Lower leg skin (tissue), 3 donors: ENCODE results near the gene CHCHD4.

ENCODE experiments used
- POLR2A ChIP-seq, 2 donors: fragments of 450-650 bp; IDR thresholded peaks; one replicate each; pipeline ENCODE4 v1.6.1; 2016 to 2017; ENCODE audit warnings: antibody characterized with exemption in 2 of 2, mild to moderate bottlenecking in 1 of 2, moderate library complexity in 1 of 2
- TF ChIP-seq, protein P1 (sequence below), 3 donors: fragments of 450-650 bp; IDR thresholded peaks; one replicate each; pipeline ENCODE4 v1.5.1; 2016; ENCODE audit warnings: antibody characterized with exemption in 3 of 3, mild to moderate bottlenecking in 3 of 3, moderate library complexity in 2 of 3

DNA sequence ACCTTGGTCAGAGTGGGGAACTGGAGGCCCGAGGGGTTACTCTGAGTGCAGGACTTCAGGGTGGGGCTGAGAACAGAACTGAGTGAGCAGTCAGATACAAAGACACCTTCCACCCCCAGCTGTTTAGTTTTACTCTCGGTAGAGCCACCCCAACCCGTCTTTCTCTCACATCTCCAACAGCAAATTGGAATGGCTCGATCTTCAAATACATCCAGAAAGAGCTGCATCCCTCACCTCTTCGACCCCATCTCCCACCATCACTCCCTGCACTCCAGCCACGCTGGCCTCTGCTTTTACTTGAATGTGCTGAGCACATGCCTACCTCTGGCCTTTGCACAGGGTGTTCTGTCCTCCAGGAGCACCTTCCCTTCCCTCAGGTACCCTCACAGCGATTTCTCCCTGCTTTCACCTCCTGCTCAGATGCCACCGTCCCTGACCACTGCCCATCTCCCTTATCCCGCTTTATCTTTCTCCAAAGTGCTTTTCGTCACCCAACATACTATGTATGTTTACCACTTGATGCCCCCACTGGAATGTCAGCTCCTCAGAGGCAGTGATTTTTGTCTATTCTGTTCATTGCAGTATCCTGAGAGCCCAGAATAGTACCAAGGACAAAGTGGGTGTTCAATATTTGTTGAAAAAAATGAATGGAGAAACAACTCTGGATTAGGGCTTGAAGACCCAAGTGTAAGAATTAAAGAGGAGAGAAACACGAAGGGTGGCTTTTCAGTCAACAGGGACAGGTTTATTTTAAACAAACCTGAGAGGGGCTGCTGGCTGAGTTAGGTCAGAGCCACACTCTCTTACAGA, 4.4 kb downstream of the CHCHD4 start:
- TF ChIP-seq, protein P1, sequence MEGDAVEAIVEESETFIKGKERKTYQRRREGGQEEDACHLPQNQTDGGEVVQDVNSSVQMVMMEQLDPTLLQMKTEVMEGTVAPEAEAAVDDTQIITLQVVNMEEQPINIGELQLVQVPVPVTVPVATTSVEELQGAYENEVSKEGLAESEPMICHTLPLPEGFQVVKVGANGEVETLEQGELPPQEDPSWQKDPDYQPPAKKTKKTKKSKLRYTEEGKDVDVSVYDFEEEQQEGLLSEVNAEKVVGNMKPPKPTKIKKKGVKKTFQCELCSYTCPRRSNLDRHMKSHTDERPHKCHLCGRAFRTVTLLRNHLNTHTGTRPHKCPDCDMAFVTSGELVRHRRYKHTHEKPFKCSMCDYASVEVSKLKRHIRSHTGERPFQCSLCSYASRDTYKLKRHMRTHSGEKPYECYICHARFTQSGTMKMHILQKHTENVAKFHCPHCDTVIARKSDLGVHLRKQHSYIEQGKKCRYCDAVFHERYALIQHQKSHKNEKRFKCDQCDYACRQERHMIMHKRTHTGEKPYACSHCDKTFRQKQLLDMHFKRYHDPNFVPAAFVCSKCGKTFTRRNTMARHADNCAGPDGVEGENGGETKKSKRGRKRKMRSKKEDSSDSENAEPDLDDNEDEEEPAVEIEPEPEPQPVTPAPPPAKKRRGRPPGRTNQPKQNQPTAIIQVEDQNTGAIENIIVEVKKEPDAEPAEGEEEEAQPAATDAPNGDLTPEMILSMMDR (IDR thresholded peaks at IDR 0.05) = no peak
- TF ChIP-seq POLR2A (IDR thresholded peaks at IDR 0.05) = no peak
